Stimulated activated CD4-positive, alpha-beta T cell treated with anti-CD3 and anti-CD28 coated beads, Interleukin-15, amount 100 ng/mL, for 24 hours (primary cell): Measurements from ENCODE around the gene STX16.

ENCODE experiments used
- DNase-seq: peaks from one replicate; pipeline ENCODE4 v3.0.0-alpha.2; 2020

STX16 gene

DNA sequence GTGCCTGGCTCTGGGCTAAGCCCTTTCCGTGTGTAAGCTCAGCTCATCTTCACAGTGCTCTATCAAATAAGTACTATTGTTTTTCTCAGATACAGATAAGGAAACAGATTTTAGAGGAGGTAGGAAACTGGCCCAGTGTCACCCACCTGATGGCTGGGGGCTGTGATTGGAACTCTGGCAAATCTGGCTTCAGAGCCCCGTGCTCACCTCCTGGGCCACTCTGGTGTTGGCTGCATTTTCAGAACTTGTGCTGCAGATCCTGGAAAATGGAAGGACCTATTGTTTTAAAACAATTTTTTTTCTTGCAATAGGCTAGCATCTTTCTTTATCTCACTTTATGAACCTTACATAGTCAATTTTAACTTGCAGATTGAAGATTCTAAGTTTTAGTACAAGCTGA lies 5.7 kb downstream of the STX16 start:
- no peak for DNase-seq

DNA sequence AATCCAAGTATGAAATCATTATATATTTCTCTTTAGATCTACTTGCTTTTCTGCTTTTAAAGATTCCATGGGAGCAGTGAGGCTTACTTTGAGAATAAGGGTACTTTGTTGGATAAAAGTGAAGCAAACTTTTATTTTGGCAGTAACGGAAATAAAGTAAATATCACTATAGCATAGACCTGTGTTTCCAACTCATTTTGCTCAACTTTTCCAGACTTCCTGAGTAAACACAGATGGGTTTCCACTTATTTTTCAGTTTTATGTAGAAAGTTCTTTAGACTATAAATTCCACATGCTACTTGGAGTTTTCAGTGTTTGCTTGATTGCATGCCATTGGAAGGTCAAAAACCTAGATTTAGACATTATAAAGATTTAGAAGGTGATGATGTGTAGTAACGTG lies 6.2 kb downstream of the STX16 start:
- no peak for DNase-seq

DNA sequence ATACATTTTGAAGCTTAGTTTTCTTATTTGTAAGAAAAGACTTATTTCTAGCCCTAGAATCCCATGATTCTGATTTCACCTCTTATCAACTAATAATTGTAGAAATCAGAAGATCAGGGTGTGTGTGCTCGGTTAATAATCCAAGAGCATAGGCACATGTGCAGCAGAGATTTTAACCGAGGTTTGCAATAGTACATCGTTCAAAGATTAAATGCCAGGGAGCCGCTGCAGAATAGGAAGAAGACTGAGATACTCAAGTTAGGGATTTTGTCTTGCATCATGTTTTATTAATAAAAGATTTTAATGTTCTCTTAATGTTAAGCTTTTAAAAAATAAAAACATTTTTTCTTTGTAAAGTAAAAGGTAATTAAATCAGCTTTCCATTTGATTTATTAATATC lies 6.9 kb downstream of the STX16 start:
- no peak for DNase-seq

DNA sequence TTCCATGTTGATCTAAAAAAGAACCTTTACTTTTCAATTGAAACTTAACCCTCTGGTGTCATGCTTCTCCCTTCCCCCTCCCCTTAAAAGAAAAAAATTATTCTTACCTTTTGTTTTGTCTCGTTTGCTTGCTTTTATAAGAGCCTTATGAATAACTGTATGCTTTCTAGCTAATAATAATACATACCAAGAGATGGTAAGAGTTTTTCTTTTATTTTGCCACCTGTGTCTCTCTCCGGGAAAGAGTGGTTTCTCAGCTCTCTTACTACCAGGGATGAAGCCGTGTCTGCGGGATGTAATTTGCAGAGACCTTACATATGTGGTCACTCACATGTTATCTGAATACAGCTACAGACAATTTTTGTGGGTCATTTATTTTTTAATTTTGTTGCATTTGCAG lies 7.7 kb downstream of the STX16 start:
- DNase-seq = no peak

DNA sequence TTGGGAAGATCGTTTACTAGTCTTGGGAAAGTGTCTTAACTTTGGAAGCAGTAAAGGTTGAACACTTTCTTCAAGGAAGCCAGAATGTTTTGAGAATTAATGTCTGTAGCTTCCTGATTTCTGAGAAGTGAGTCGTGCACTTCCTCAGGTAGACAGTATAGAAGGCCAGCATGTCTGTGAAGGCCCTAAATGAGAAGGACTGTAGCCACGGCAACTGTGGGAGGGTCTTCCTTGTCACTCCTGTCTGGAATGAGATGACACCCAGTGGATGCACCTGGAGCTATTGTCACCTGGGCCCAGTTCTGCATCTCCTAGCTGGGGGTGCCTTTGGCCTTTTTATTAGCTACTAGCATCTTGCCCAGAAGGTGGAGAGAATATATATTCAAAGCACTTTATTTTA lies 8.8 kb downstream of the STX16 start:
- peak; percentile 19 for DNase-seq

DNA sequence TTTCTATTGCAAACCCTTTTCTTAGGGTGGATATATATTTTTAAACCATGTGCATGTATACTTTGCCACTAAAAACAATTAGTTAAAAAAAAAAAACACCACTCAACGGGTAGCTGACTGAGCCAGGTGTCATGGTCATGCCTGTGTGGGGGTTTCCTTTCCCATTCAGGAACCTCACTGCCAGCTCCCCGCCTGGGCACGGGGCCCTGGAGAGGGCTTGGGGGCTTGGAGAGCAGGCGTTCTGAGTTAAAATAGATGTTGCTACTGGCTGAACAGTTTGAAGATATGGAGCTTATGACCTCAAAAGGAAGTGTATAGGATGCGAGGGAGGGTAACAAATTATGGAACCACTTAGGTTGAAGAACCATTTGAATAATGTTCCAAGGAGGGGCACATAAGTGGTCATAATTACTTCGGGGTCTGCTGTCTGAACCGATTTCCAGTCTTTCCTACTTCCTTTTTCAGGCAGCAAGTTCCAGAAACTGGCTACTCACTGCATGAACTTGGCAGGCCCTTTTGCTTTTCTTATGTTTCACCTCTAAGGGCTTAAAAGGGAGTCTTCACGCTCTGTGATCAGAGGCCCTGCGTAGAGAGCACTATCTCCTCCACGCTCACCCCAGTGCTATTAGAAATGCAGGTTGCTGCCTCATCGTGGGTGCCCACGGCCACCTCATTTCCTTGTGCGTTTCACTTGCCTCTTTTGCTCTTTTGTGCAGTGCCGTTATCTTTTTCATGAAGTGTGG lies 9.9 kb downstream of the STX16 start:
- DNase-seq = peak; percentile 44

DNA sequence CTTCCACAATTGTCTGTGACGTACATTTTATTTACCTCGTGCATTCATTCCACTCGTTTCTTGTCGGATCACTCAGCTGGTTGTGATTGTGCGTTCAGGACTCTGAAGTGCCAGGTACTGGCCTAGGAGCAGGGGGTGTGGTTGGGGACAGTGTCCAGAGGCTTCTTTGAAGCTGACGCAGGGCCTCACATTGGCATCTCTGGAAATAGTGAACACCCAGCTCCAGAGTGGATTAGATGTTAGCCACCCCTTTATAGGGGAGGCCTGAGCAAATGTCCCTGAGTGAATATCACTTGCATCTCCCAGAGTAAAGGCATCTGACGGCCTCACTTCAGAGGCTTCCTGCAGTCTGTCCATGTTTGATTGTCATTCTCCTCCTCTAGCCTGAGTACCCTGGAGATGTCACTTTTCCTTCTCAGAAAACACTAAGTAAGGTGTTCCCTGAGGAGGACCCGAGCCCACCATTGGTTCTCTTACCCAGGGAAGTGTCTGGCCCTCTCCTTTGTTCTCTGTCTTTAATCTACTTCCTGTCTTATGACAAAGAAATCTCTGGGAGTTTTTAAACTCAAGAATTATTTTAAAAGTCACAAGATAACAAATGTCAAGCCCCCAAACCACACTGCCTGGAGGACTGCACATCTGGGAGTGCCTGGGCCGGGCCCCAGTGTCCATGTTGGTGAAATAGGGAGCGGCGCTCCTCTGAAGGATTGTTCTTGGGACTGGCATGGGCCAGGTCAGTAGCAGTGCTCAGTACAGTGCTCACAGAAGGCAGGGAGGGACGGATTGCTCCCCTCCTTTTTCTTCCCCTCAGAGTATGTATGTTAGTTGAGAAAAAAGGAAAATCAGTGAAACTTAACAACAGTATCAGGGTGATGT lies 10.8 kb downstream of the STX16 start:
- DNase-seq = no peak

DNA sequence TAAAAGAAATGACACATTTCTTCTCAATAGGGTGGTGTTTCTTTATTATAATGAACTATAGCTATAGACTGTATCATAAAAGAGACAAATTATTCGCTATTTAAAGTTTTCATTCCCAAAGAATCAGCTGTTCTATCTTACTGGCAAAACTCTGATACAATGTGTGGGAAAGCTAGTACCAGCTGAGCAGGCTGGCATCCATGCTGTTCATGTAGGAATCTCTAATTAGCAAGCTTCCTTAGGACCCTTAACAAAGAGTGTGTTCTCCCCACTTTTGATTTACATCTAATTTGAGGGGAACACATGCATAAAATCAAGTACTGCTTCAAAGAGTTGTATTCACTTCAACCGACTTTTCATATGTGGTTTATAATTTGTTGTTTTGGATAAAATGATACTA lies 13.2 kb downstream of the STX16 start:
- DNase-seq = no peak

DNA sequence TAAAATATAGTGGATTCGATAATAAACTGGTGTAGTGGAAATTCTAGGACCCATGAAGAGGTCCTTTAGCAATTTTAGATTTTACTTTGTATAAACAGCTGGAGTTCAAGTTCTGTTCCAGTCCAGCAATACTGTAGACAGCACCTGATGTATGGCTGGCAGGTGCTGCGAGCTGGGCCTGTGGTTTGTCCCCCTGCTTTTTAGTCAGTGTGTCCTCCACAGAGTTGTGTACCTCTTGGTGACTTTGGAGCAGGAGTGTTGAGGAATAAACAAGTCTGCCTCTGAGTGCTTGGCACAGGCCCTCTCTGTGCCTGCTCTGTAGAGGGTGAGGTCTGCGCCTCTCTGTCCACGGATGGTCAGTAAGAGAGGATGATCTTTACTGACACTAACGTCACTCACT lies 13.8 kb downstream of the STX16 start:
- DNase-seq = no peak

DNA sequence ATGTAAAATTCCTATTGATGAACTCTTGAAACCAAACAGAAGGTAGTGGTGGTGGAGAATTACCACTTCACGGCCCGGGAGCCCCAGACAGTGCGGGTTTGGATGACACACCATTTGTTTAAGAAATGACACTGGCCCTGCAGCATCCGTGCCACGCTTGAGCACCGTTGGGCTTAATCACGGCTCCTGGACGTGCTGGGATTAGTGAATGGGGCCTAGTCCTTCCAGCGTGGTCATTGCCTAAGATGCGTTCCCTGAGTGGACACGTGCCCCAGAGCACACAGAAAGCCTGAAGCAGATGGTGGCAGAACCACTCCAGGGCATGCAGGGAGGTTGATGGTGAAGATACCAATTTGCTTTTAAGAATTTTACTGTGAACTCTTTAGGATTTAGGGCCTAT lies 14.5 kb downstream of the STX16 start:
- no peak for DNase-seq

DNA sequence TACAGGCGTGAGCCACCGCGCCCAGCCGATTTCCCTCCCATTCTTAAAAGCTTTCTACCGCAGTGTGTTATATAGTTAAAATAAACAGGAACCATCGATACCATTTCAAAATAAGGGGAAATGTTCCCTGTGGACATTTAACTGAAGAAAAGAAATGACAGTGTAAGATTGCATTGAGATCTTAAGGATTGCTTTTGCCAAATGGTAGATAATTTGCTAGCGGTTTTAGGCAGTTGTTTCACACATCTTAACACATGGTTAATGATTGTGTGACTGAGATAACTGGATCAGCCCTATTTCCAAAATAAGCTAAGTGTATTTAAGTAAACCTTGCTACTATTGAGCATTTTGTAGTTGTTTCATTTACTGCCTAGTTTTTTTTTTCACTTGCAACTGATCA lies 15.6 kb downstream of the STX16 start:
- DNase-seq = no peak

DNA sequence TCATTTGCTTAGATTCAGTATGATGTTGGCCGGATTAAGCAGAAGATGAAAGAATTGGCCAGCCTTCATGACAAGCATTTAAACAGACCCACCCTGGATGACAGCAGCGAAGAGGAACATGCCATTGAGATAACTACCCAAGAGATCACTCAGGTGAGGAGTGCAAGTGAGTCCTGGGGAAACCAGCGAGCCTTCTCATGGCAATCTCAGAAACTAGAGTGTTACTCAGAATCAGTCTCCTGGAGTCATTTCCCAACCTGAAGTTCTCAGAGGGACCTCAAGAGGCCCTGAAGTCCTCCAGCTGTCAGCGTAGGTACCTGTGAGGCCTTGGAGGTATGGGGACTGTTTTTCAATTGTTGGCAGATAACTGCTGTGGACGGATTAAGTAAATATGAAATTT lies 16.9 kb downstream of the STX16 start:
- DNase-seq = no peak

DNA sequence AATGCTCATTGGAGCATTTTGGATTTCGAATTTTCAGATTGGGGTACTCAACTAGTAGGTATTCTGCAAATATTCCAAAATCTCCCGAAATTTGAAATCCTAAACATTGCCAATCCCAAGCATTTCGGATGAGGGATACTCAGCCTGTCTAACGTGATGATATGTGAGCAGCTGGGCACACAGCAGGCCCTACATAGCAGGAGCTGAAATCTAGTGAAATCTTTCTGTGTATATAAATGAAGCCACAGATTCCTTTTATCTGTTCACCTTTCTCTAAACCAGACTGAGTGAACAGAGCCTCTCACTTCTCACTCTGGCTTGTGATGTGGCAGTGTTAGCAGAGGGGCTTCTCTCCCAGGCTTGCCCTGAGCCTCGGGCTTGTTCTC lies 17.8 kb downstream of the STX16 start:
- DNase-seq = no peak

DNA sequence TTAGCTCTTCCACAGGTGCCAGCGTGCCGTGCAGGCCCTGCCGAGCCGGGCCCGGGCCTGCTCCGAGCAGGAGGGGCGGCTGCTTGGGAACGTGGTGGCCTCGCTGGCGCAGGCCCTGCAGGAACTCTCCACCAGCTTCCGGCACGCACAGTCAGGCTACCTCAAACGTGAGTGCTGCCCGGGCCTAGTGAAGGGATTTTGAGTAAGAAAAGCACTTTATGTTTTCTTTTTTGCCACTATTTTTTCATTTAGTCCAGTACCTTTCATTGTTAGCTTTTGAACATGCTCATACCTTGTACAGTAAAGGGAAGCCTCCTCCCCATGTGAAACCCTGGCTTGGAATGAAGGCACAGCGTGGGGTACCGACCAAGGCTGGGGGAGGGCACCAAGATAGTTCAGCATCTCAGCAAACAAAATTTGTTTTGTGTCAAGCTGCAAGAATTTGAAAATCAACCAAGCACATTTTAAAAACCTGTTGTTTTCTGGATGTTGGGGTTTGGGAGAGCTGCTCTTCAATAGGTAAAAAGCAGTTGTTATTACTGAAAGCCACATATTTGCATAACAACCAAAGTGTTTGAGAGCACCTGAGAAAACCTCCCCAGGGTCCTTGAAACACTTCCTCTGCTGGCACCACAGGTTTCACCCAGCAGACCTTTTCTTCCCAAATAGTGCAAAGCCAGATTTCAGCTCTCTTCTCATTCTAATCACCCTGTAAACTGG lies 18.4 kb downstream of the STX16 start:
- DNase-seq = no peak

DNA sequence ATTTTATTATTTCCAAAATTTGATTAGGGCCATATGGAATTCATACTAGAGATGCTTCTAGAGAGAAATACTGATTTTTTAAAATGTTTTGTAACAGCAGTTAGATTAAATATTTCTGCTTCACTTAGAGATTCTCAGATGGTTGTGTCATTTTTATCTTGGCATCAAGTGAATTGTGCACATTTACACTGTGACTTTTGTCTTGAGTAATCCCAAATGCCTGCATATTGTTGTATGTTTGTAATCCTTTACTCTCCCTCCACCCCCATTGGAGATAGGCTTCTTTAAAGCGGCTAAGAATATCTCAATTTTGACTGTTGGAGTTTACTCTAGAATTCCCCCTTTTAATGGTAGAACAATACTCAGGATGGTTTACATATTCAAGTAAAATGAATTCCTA lies 19.0 kb downstream of the STX16 start:
- no peak for DNase-seq

DNA sequence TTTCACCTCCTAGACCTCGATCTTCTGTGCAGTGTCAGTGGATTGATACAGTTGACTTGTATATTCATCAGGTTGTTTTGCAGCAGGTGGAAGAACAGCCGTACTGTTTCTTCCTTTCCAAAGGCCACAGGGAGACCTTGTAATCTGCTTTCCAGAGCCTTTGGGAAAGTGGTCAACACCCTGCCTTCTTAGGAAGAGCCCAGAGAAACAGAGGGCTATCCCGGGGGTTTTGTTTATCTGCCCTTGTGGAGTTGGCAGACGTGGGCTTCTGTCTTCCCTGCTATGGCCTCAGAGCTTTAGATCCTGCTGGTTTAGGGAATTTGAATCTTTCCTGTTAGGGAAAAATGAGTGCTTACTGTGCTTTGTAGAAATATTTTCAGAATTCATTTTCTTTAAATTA lies 19.6 kb downstream of the STX16 start:
- no peak for DNase-seq

DNA sequence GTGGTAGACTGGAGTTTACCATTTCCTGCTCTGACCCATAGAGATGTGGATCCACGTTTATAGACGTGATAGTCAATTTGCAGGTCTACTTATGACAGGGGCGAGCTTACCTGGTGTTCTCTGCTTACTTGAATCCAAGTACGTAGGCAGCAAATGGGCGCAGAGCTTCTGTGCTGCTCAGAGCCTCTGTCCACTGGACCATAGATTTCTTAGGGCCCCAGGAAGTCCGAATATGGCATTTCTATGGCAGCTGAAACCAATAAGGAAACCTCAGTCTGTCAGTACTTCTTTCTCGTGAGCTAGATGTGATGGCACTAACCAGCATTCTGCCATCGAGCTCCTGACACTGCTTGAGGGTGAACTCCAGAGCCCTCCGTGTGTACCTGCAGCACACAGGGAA lies 22.0 kb downstream of the STX16 start:
- no peak for DNase-seq

DNA sequence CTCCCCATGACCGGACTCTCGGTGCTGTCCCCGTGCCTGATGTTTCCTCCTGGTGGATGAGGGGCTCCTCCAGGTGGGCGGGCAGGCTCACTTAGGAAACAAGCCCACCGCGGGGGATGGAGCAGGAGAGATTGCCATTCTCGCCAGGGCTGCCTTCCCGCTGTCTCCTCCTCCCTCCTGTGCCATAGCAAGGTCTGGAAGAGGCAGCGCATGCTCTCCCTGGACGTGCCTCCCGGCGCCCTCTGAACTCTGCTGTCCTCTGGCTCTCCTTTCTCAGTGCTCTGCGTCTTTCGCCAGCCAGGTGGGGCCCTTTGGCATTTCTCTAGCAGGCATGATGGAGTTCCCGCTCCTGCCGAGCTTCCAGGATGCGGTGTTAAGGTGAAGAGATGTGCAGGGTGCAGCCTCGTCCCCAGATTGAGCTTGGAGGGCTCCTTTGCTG lies 24.1 kb downstream of the STX16 start:
- DNase-seq = no peak

DNA sequence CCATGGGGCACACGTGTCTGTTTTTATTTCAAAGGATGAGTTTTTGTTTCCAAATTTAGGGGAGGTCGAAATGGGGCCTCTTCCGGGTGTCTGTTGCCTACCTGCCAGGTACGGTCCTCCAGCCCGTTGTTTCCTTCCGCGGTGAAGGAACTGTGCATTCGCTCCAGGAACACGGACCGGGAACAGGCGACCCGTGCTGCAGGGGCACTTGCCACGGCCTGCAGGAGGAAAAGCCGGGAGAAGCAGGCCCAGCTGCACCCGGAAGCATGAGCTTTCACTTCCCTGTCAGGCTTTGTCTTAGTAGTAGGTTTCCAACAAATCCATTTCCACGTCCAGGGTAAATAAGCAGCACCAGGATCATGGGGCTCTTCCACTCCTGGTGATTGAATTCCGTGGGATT lies 24.6 kb downstream of the STX16 start:
- no peak for DNase-seq

DNA sequence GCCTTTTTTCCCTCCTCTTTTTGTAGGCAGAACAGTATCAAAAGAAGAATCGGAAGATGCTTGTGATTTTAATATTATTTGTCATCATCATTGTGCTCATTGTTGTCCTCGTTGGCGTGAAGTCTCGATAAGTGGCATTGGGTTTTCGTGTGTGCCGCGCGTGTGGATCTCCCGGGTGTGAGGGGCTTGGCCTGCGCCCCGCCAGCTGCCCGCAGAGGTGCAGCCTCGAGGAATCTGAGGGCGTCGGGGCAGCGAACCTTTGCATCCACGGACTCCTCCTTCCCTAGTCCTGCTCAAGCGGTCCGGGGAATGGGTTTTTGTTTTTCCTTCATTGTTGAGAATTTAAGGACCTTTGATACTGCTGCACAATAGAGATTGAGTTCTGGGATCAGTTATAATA lies 25.1 kb downstream of the STX16 start:
- no peak for DNase-seq

DNA sequence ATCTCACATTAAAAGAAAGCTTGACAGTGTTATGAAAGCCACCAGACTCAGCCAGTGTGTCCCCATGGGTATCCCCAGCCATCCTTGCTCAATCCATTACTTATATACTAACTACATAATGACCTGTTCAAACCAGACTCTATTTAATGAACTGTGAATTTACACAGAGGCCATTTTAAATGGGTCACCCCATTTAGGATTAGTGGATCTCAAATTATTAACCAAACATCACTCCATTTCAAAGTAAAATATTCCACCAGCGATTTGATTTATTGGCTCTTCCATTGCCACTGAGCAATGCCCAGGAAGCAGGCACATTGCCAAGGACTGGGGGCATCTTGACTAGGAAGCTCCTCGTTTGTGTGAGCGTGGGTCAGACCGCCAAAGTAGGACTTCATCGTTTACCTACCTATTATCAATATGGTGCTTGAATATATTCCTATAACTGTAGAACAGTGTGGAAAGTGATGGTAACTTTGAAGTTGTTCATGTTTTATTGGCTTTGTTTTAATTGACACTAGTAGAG lies 26.1 kb downstream of the STX16 start:
- DNase-seq = no peak

DNA sequence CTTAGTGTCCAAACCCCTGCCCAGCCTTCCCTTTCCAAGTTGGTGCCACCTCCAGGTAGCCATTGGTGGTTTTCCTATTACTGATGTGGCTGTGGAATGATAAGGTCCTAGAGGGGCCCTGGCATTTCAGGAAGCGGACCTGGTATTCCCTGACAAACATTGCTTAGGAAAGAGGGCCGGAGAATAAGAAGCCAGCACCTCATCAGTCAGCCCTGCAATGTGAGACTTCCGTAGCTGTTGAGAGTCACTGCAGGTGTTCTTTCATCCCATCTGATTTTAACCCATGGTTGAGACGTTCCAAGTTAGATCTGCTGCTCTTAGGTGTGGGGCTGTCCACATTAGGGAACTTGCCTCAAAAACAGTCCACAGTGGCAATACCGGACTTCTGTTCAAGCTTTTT lies 26.7 kb downstream of the STX16 start:
- DNase-seq = no peak

DNA sequence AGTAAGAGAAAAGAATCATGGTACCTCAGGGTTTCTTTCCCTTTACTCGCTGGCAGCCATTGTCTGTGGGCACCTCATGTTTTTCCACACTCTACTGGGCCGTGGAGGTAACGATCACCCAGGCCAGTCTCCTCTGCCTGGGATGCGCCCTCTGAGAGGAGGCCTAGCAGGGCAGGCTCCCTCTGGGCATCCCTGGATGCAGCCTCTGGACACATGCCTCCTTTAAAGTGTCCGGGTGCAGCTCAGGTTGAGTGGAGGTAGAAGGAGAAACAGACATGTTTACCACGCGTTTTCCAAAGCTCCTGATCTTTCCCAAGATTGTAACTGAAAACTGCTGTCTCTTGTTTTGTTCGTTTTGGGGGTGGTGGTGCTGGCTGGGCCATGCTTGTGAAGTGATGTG lies 27.7 kb downstream of the STX16 start:
- no peak for DNase-seq
